Neural progenitor cell (in vitro differentiated cells): Measurements from ENCODE around the gene ANKS3.

ENCODE experiments used
- EZH2 ChIP-seq: fragments of 200-600 bp; sonication (generic); IDR thresholded peaks from 2 replicates; pipeline ENCODE4 v1.6.1; 2017; ENCODE audit warnings: antibody characterized with exemption, mild to moderate bottlenecking, moderate library complexity
- EZH2phosphoT487 ChIP-seq: fragments of 200-600 bp; sonication (generic); IDR thresholded peaks from 2 replicates; pipeline ENCODE4 v1.6.1; 2017; ENCODE audit warnings: antibody characterized with exemption
- TF ChIP-seq, protein P1 (sequence below): fragments of 200-600 bp; sonication (generic); IDR thresholded peaks from 2 replicates; pipeline ENCODE4 v1.5.1; 2017; ENCODE audit warnings: antibody characterized with exemption, mild to moderate bottlenecking

GRCh38 chr16:4675864-4676786, 57.9 kb downstream of the ANKS3 start:
- TF ChIP-seq EZH2 (no peak), EZH2phosphoT487 (no peak)
- TF ChIP-seq, protein P1, sequence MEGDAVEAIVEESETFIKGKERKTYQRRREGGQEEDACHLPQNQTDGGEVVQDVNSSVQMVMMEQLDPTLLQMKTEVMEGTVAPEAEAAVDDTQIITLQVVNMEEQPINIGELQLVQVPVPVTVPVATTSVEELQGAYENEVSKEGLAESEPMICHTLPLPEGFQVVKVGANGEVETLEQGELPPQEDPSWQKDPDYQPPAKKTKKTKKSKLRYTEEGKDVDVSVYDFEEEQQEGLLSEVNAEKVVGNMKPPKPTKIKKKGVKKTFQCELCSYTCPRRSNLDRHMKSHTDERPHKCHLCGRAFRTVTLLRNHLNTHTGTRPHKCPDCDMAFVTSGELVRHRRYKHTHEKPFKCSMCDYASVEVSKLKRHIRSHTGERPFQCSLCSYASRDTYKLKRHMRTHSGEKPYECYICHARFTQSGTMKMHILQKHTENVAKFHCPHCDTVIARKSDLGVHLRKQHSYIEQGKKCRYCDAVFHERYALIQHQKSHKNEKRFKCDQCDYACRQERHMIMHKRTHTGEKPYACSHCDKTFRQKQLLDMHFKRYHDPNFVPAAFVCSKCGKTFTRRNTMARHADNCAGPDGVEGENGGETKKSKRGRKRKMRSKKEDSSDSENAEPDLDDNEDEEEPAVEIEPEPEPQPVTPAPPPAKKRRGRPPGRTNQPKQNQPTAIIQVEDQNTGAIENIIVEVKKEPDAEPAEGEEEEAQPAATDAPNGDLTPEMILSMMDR: no peak
